Esophagus muscularis mucosa (tissue), 3 donors: ENCODE measurements around the gene NDUFS8.

ENCODE experiments used
- POLR2A ChIP-seq: fragments of 450-650 bp; IDR thresholded peaks from one replicate; pipeline ENCODE4 v1.6.1; 2017; ENCODE audit warnings: antibody characterized with exemption, moderate library complexity, mild to moderate bottlenecking, low read depth
- TF ChIP-seq, protein P1 (sequence below), 3 experiments: fragments of 200-600 bp in 2 of 3; fragments of 450-650 bp in 1 of 3; sonication (generic) in 2 of 3; IDR thresholded peaks; one replicate each; pipeline ENCODE4 v1.5.1; 2017 to 2019; ENCODE audit warnings: antibody characterized with exemption in 3 of 3, mild to moderate bottlenecking in 2 of 3, moderate library complexity in 1 of 3

DNA sequence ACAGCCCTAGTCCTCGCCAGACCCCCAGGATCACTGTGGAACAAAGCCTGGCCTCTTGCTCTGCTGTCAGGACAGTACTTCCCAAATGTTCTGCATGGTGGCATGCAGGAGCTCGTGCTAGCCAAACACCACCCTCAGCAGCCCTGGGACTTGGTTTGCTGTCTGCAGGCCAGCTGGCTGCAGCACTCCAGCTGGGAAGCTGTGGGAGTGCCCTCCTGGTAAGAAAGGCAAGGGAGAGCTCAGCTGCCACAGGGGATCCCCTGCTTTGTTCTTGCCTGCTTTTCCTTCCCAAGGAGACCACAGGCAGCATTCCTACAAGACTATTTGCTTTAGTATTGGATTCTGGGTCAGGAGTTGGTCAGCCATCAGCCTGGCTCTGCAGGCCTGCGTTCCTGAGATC is 36.3 kb downstream of the NDUFS8 start:
- TF ChIP-seq, protein P1, sequence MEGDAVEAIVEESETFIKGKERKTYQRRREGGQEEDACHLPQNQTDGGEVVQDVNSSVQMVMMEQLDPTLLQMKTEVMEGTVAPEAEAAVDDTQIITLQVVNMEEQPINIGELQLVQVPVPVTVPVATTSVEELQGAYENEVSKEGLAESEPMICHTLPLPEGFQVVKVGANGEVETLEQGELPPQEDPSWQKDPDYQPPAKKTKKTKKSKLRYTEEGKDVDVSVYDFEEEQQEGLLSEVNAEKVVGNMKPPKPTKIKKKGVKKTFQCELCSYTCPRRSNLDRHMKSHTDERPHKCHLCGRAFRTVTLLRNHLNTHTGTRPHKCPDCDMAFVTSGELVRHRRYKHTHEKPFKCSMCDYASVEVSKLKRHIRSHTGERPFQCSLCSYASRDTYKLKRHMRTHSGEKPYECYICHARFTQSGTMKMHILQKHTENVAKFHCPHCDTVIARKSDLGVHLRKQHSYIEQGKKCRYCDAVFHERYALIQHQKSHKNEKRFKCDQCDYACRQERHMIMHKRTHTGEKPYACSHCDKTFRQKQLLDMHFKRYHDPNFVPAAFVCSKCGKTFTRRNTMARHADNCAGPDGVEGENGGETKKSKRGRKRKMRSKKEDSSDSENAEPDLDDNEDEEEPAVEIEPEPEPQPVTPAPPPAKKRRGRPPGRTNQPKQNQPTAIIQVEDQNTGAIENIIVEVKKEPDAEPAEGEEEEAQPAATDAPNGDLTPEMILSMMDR (IDR thresholded peaks at IDR 0.05), result no peak
- TF ChIP-seq POLR2A, result no peak
